ENCODE data around the gene PNPLA7. TPM values are rescaled to one million over a fixed set of nuclear protein-coding genes. Genes with fewer than 3 reads are reported as not detected.

The PNPLA7 gene
- total and polyA plus RNA-seq, 4 donors, result 0.79 to 8.9 (median 7.7) TPM

DNA sequence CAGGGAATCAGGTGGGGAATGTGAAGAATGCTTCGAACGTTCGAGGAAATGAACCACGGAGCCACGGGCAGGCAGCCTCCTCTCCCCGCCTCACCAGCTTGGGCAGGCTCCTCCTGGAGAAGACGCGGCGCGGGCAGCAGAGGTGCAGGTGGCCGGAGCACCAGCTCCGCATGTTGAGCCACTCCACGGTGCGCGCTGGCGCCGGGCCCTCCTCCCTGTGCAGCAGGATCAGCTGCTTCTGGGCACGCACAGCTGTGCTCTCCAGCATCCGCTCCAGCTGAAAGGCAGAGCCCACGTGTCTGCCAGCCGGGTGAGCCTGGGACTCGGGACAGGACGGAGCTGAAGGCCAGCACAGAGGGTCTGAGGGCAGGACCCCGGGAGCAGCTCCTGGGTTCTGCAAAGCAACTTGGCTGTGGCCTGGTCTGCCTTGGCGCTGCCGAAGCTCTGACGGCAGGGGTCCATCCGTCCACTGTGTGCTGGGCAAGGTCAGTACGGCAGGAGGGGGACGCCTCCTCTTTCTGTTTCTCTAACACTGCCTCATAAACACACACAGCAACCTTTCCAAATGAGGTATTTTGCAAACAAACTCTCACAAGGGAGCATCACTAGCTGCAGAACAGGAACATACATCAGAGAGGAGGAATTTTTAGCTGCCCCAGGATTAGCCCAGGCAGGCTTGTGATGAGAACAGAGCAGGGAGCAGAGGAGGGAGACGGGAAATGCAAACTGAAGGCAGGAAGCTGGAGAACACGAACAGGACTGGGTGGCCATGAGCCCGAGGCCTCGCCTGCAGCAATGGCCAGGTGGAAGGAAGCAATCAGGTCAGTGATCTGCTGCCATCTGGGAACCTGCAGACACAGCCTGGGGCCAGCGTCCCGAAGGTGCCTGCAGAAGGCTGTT lies 71.0 kb downstream of the PNPLA7 start:
- TF ChIP-seq, protein P1, sequence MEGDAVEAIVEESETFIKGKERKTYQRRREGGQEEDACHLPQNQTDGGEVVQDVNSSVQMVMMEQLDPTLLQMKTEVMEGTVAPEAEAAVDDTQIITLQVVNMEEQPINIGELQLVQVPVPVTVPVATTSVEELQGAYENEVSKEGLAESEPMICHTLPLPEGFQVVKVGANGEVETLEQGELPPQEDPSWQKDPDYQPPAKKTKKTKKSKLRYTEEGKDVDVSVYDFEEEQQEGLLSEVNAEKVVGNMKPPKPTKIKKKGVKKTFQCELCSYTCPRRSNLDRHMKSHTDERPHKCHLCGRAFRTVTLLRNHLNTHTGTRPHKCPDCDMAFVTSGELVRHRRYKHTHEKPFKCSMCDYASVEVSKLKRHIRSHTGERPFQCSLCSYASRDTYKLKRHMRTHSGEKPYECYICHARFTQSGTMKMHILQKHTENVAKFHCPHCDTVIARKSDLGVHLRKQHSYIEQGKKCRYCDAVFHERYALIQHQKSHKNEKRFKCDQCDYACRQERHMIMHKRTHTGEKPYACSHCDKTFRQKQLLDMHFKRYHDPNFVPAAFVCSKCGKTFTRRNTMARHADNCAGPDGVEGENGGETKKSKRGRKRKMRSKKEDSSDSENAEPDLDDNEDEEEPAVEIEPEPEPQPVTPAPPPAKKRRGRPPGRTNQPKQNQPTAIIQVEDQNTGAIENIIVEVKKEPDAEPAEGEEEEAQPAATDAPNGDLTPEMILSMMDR (IDR thresholded peaks at IDR 0.05; ENCODE audit: control extremely low read depth, extremely low read depth), result no peak
- Histone ChIP-seq H3K4me3 (no peak overlapping the region), H3K9me3 (ENCODE audit: control insufficient read depth in 4 of 4, insufficient read depth in 3 of 4, low read length in 3 of 4) (peaks cover 0 to 11% (median 3%) of the 10 kb centered on the region in 4 donors), H3K27ac (ENCODE audit: low read depth in 1 of 2, low read length in 1 of 2) (no peak overlapping the region), H3K4me1 (ENCODE audit: control insufficient read depth in 5 of 5, insufficient read depth in 5 of 5, low read length in 5 of 5) (peaks cover 0 to 3% (median 0%) of the 10 kb centered on the region in 5 donors), H3K27me3 (ENCODE audit: control insufficient read depth in 3 of 3, insufficient read depth in 3 of 3, low read length in 2 of 3) (no peaks in the 10 kb centered on the region), H3K9ac (ENCODE audit: insufficient read depth in 1 of 2, low read length in 2 of 2) (no peak overlapping the region), H3K36me3 (ENCODE audit: control insufficient read depth in 4 of 4, insufficient read depth in 4 of 4, low read length in 4 of 4) (no peaks in the 10 kb centered on the region)
- no peak for ATAC-seq (ENCODE audit: insufficient read depth, low FRiP score)
- peak in 1 of 3 donors; percentile 34 for DNase-seq
- 63 to 73% methylated on average over 36 of the region's 36 CpGs for WGBS, 2 donors

DNA sequence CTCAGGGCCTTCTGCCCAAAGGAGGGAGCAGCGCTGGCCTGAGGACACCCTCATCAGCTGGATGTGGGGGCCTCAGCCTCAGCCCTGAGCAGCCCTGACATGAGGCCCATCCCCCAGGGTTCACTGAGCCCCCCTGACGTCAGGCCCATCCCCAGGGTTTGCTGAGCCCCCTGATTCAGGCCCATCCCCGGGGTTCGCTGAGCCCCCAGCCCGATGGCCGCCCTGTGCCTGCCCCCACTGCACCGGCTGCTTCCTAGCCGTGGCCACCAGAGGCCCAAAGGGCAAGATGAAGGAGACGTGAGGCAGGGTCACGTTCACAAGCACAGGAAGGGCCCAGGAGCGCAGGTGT lies 71.6 kb downstream of the PNPLA7 start:
- WGBS, 2 donors, result 83 to 90% methylated on average over 11 of the region's 11 CpGs
- no peak for ATAC-seq (ENCODE audit: insufficient read depth, low FRiP score)
- TF ChIP-seq, protein P1 (IDR thresholded peaks at IDR 0.05; ENCODE audit: control extremely low read depth, extremely low read depth), result no peak

DNA sequence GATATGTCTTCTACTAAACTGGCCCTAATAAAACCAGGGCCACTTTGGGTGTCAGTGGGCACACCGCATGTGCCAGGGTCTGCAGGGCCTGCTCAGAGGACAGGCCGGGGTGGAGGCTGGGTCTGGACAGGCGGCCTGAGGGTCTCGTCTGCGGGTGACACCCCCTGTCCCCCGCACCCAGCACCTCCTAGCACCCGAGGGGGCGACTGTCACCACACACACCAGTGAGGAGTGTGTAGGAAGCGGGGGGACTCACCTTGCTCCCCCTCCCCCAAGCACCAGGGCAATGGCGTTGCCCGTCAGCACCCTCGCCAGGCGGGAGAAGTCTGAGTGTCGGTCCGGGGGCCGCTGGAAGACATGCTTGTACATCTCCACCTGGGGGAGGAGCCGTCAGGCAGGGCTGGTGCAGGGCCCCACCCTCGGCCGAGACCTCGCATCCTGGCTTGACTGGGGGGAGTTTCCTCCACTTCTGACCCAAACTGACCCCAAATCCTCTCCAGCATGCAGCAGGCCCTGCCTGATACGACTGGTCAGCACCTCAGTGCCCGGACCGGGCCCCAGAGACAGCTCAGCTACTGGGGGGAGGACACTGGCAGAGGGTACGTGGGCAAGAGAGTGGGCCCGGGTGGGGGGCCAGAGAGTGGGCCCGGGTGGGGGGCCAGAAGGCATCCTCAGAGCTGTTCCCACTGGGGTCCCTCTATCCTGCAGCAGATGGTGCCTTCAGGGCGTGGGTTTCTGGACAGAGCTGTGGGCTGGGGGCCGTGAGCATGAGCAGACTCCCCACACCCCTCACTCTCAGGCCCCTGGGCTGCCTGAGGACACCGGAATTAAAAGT lies 72.2 kb downstream of the PNPLA7 start:
- no peak for DNase-seq
- Histone ChIP-seq H3K9ac (ENCODE audit: insufficient read depth in 1 of 2, low read length in 2 of 2) (no peak overlapping the region), H3K27ac (ENCODE audit: low read depth in 1 of 2, low read length in 1 of 2) (no peak overlapping the region), H3K36me3 (ENCODE audit: control insufficient read depth in 4 of 4, insufficient read depth in 4 of 4, low read length in 4 of 4) (no peaks in the 10 kb centered on the region), H3K4me3 (no peak overlapping the region), H3K9me3 (ENCODE audit: control insufficient read depth in 4 of 4, insufficient read depth in 3 of 4, low read length in 3 of 4) (peaks cover 0 to 11% (median 3%) of the 10 kb centered on the region in 4 donors), H3K27me3 (ENCODE audit: control insufficient read depth in 3 of 3, insufficient read depth in 3 of 3, low read length in 2 of 3) (no peaks in the 10 kb centered on the region), H3K4me1 (ENCODE audit: control insufficient read depth in 5 of 5, insufficient read depth in 5 of 5, low read length in 5 of 5) (peaks cover 0 to 3% (median 0%) of the 10 kb centered on the region in 5 donors)
- WGBS, 2 donors, result 90 to 92% methylated on average over 29 of the region's 29 CpGs
- no peak for ATAC-seq (ENCODE audit: insufficient read depth, low FRiP score)
- TF ChIP-seq, protein P1 (IDR thresholded peaks at IDR 0.05; ENCODE audit: control extremely low read depth, extremely low read depth), result no peak

More for the DNA sequence above, 71.6 kb downstream of the PNPLA7 start:
- no peak overlapping the region for H3K4me3 ChIP-seq
- no peaks in the 10 kb centered on the region for H3K27me3 ChIP-seq (ENCODE audit: control insufficient read depth in 3 of 3, insufficient read depth in 3 of 3, low read length in 2 of 3)
- H3K27ac ChIP-seq (ENCODE audit: low read depth in 1 of 2, low read length in 1 of 2), result no peak overlapping the region
- peaks cover 0 to 3% (median 0%) of the 10 kb centered on the region in 5 donors for H3K4me1 ChIP-seq (ENCODE audit: control insufficient read depth in 5 of 5, insufficient read depth in 5 of 5, low read length in 5 of 5)
- no peaks in the 10 kb centered on the region for H3K36me3 ChIP-seq (ENCODE audit: control insufficient read depth in 4 of 4, insufficient read depth in 4 of 4, low read length in 4 of 4)
- DNase-seq, result no peak
- H3K9ac ChIP-seq (ENCODE audit: insufficient read depth in 1 of 2, low read length in 2 of 2), result no peak overlapping the region
- peaks cover 0 to 11% (median 3%) of the 10 kb centered on the region in 4 donors for H3K9me3 ChIP-seq (ENCODE audit: control insufficient read depth in 4 of 4, insufficient read depth in 3 of 4, low read length in 3 of 4)

All from lung (tissue), 12 donors.